Endothelial cell of umbilical vein (primary cell): ENCODE data around the gene ABR. TPM values are rescaled to one million over a fixed set of nuclear protein-coding genes. Genes with fewer than 3 reads are reported as not detected.

ENCODE experiments used
- BruUV-seq: library from RNA; stranded (reverse); fragments of 400-500 nt; replicated peaks from 2 replicates; lab custom pipeline; 2021; lab: Mats Ljungman, UMichigan
- CTCF ChIA-PET: fragments of 300-600, 350-600 bp; sonication (Branson Sonifier 250); formaldehyde crosslinking; loops from one replicate; lab custom pipeline; 2021; ENCODE audit warnings: antibody characterized with exemption, inconsistent platforms; lab: Charles Lee
- POLR2A ChIA-PET: fragments of 300-600, 350-600 bp; sonication (Branson Sonifier 250); formaldehyde crosslinking; loops from one replicate; lab custom pipeline; 2021; ENCODE audit warnings: antibody characterized with exemption, inconsistent platforms; lab: Charles Lee
- DNase-seq: peaks from one replicate; pipeline ENCODE4 v3.0.0-alpha.2; 2011; ENCODE audit warnings: low read depth, low spot score
- FAIRE-seq: peaks from 2 replicates; lab custom pipeline; 2011; peaks lifted over from hg19 to GRCh38; lab: Jason Lieb, UNC
- H2AFZ ChIP-seq: 2 replicates; pipeline ENCODE4 v1.6.0; 2012; ENCODE audit warnings: low read depth, low read length, control low read depth, inconsistent platforms
- H3K27ac ChIP-seq: 2 replicates; pipeline ENCODE4 v1.5.1; 2011; ENCODE audit warnings: low read depth, mild to moderate bottlenecking, control low read depth, low read length, moderate library complexity; ENCODE audit not compliant: insufficient read depth
- H3K27me3 ChIP-seq, 2 experiments: 2 replicates each; pipeline versions ENCODE4 v1.6.0 to v1.6.1; 2011; ENCODE audit warnings: low read length in 2 of 2, mixed read lengths in 1 of 2; ENCODE audit not compliant: control insufficient read depth in 2 of 2, insufficient read depth in 2 of 2
- H3K36me3 ChIP-seq, 2 experiments: 2 replicates in 1 of 2; 3 replicates in 1 of 2; pipeline ENCODE4 v1.5.1; 2011; ENCODE audit warnings: low read length in 2 of 2, mild to moderate bottlenecking in 1 of 2, moderate library complexity in 1 of 2; ENCODE audit not compliant: control insufficient read depth in 2 of 2, insufficient read depth in 2 of 2; ENCODE audit errors: extremely low read depth in 1 of 2
- H3K4me1 ChIP-seq: 3 replicates; pipeline ENCODE4 v1.5.1; 2011; ENCODE audit warnings: mild to moderate bottlenecking, low read length; ENCODE audit not compliant: control insufficient read depth, insufficient read depth; ENCODE audit errors: extremely low read depth
- H3K4me2 ChIP-seq: 2 replicates; pipeline ENCODE4 v1.6.1; 2011; ENCODE audit warnings: low read length, control low read depth, mixed read lengths; ENCODE audit not compliant: insufficient read depth
- H3K4me3 ChIP-seq, 3 experiments: fragments of 200-600 bp in 1 of 3; sonication (generic), shearing (Covaris generic) in 1 of 3; replicated peaks in 1 of 3; 2 replicates each; pipeline ENCODE4 v1.5.1; 2011 to 2016; ENCODE audit warnings: control low read depth in 3 of 3, low read length in 3 of 3, mild to moderate bottlenecking in 2 of 3, inconsistent platforms in 1 of 3, low read depth in 1 of 3, moderate library complexity in 1 of 3; ENCODE audit not compliant: insufficient read depth in 1 of 3
- H3K79me2 ChIP-seq: 2 replicates; pipeline ENCODE4 v1.6.0; 2012; ENCODE audit warnings: low read length, inconsistent platforms; ENCODE audit not compliant: control insufficient read depth, insufficient read depth
- H3K9ac ChIP-seq: replicated peaks from 2 replicates; pipeline ENCODE3; 2011; ENCODE audit warnings: low read length, control low read depth; ENCODE audit not compliant: insufficient read depth; ENCODE audit errors: extremely low read depth
- H3K9me1 ChIP-seq: replicated peaks from 3 replicates; pipeline ENCODE4 v1.6.0; 2011; ENCODE audit warnings: mild to moderate bottlenecking, low read length; ENCODE audit not compliant: control insufficient read depth, insufficient read depth; ENCODE audit errors: extremely low read depth
- H3K9me3 ChIP-seq: replicated peaks from 2 replicates; pipeline ENCODE4 v1.5.1; 2012; ENCODE audit warnings: low read length, inconsistent platforms; ENCODE audit not compliant: control insufficient read depth, insufficient read depth
- H4K20me1 ChIP-seq: replicated peaks from 2 replicates; pipeline ENCODE3; 2011; ENCODE audit warnings: mild to moderate bottlenecking, low read length; ENCODE audit not compliant: control insufficient read depth, insufficient read depth; ENCODE audit errors: extremely low read depth
- CTCF ChIP-seq, 2 donors: IDR thresholded peaks; 1 replicate in 1 of 2; 2 replicates in 1 of 2; pipeline ENCODE4 v1.5.1; 2011; ENCODE audit warnings: low read length in 2 of 2, mild to moderate bottlenecking in 2 of 2, moderate library complexity in 2 of 2, control low read depth in 1 of 2, inconsistent platforms in 1 of 2, low read depth in 1 of 2; ENCODE audit not compliant: insufficient read depth in 1 of 2; ENCODE audit errors: extremely low read depth in 1 of 2
- EZH2 ChIP-seq: IDR thresholded peaks from 2 replicates; pipeline ENCODE4 v1.6.1; 2012; ENCODE audit warnings: borderline replicate concordance, low read depth, mild to moderate bottlenecking, moderate library complexity, low read length, inconsistent platforms; ENCODE audit not compliant: severe bottlenecking
- FOS ChIP-seq: IDR thresholded peaks from 2 replicates; pipeline ENCODE4 v1.6.1; 2011; ENCODE audit warnings: mild to moderate bottlenecking, low read length, moderate library complexity, borderline replicate concordance; ENCODE audit not compliant: insufficient read depth
- JUN ChIP-seq: IDR thresholded peaks from 2 replicates; pipeline ENCODE4 v1.6.1; 2011; ENCODE audit warnings: borderline replicate concordance, low read depth; ENCODE audit not compliant: insufficient read length, insufficient read depth
- MAX ChIP-seq: IDR thresholded peaks from 2 replicates; pipeline ENCODE4 v1.6.1; 2011; ENCODE audit not compliant: insufficient read depth, insufficient read length
- MYC ChIP-seq: IDR thresholded peaks from one replicate; pipeline ENCODE4 v1.6.1; 2011; ENCODE audit warnings: mild to moderate bottlenecking, low read depth, low read length
- POLR2AphosphoS5 ChIP-seq: IDR thresholded peaks from 2 replicates; pipeline ENCODE4 v1.6.1; 2012; ENCODE audit warnings: low read depth, mild to moderate bottlenecking, control low read depth, low read length, moderate library complexity; ENCODE audit not compliant: insufficient read depth
- dilution Hi-C: fragments of 300-500 bp; cut with MboI; formaldehyde crosslinking; loops from one replicate; pipeline ENCODE4 v1.15.0; 2019; ENCODE audit warnings: low sequenced_read_pairs; ENCODE audit not compliant: extremely low pct_ligation_motif_present
- intact Hi-C: fragments of 100-400 bp; cut with micrococcal nuclease; formaldehyde crosslinking; loops from one replicate; pipeline ENCODE4 v1.10.0; 2022
- polyA plus RNA-seq, 4 experiments: library from polyadenylated mRNA; depleted of rRNA in 3 of 4; stranded (reverse) in 3 of 4; unstranded in 1 of 4; fragments of >200 nt; gene quantifications; 2 replicates each; pipeline versions ENCODE4 v1.2.1 to v1.2.3, GENCODE V29; 2011 to 2012; ENCODE audit warnings: missing spikeins in 1 of 4
- total RNA-seq: library from RNA; stranded (reverse); gene quantifications from 2 replicates; pipeline ENCODE4 v1.2.3, GENCODE V29; 2021

Gene ABR
- total and polyA plus RNA-seq, 2 donors (not counting 3 experiments of a cell fraction or from before 2014, with no cell fraction given), result 83.5 to 96.8 TPM

- Histone ChIP-seq H3K4me3 (peak overlapping the region in 1 of 3 experiments; percentile 93), H3K4me1 (peaks cover 21% of the 10 kb centered on the region), H4K20me1 (no peaks in the 10 kb centered on the region), H3K9me3 (no peaks in the 10 kb centered on the region), H3K27me3 (no peaks in the 10 kb centered on the region), H3K36me3 (no peaks in the 10 kb centered on the region), H2AFZ (no peak overlapping the region), H3K79me2 (peaks cover 22% of the 10 kb centered on the region), H3K9me1 (no peaks in the 10 kb centered on the region), H3K9ac (peak overlapping the region; percentile 66), H3K4me2 (peak overlapping the region; percentile 99), H3K27ac (no peak overlapping the region)
- CTCF ChIA-PET, result interaction anchor here (0.8 to 7.8 kb wide), 4 partner anchors 43 to 180 kb away, joined by 3 to 341 read pairs (median 116); no protein-coding TSS in a partner anchor
- intact Hi-C loops, result loop anchor here (5.0 kb wide), 2 partner anchors 45 to 75 kb away; no protein-coding TSS in a partner anchor
- POLR2A ChIA-PET, result no interaction called here
- no TSS peak for BruUV-seq
- dilution Hi-C loops, result loop anchor here (25.0 kb wide), 1 partner anchor 190 kb away; the partner anchor contains the start of genes GLOD4 and MRM3
- TF ChIP-seq JUN (no peak), MAX (no peak), EZH2 (peak; percentile 3)
- DNase-seq (peak; percentile 26), FAIRE-seq (peak; percentile 50)
These were observed 202.6 kb downstream of the ABR start for GRCh38 chr17:977166-977565.

GRCh38 chr17:976312-976711, 203.5 kb downstream of the ABR start:
- H3K4me2 ChIP-seq, result no peak overlapping the region
- no peak overlapping the region for H2AFZ ChIP-seq
- no peaks in the 10 kb centered on the region for H3K27me3 ChIP-seq
- no peak overlapping the region for H3K9ac ChIP-seq
- H4K20me1 ChIP-seq, result no peaks in the 10 kb centered on the region
- ChIA-PET POLR2A (no interaction called here), CTCF (interaction anchor here (7.7 to 7.8 kb wide), 2 partner anchors 98 to 179 kb away, joined by 224 to 341 read pairs; no protein-coding TSS in a partner anchor)
- intact Hi-C loops, result loop anchor here (5.0 kb wide), 2 partner anchors 44 to 74 kb away; no protein-coding TSS in a partner anchor
- TF ChIP-seq CTCF (IDR thresholded peaks at IDR 0.05; ENCODE audit: extremely low read depth in 1 of 2, insufficient read depth in 1 of 2, low read depth in 1 of 2, low read length in 2 of 2) (no peak), FOS (no peak), JUN (no peak), MYC (no peak), POLR2AphosphoS5 (no peak)
- peaks cover 21% of the 10 kb centered on the region for H3K4me1 ChIP-seq
- no peak for DNase-seq
- H3K36me3 ChIP-seq, result no peaks in the 10 kb centered on the region
- H3K4me3 ChIP-seq, result no peak overlapping the region
- no peak for FAIRE-seq
- dilution Hi-C loops, result loop anchor here (25.0 kb wide), 1 partner anchor 189 kb away; the partner anchor contains the start of genes GLOD4 and MRM3
- BruUV-seq, result no TSS peak
- no peaks in the 10 kb centered on the region for H3K9me3 ChIP-seq
- H3K9me1 ChIP-seq, result no peaks in the 10 kb centered on the region
- no peak overlapping the region for H3K27ac ChIP-seq
- peaks cover 22% of the 10 kb centered on the region for H3K79me2 ChIP-seq
